ENCODE results near the gene APLNR.

- TF ChIP-seq CTCF (conservative IDR thresholded peaks at IDR 0.05 in 1 of 2, IDR thresholded peaks at IDR 0.05 in 1 of 2; ENCODE audit: low read depth in 1 of 2, low read length in 2 of 2) (no peak), EZH2 (IDR thresholded peaks at IDR 0.05; ENCODE audit: low read length, missing control alignments) (no peak)
Measured at GRCh38 chr11:57196596-57196995, 40.5 kb downstream of the APLNR start.

All from fibroblast of lung (primary cell).